GM12801 (cell line): ENCODE data around the gene APOL4.

Source experiments
- CTCF ChIP-seq: IDR thresholded peaks from one replicate; pipeline ENCODE4 v1.5.1; 2011; ENCODE audit warnings: control low read depth; ENCODE audit not compliant: insufficient read length; ENCODE audit errors: extremely low read depth

APOL4 gene

GRCh38 chr22:36234919-36235318 lies 33.3 kb upstream of the APOL4 start:
- TF ChIP-seq CTCF, result no peak

- no peak for TF ChIP-seq CTCF
These were observed 32.6 kb upstream of the APOL4 start for GRCh38 chr22:36234213-36234612.

- TF ChIP-seq CTCF, result no peak
These were observed 32.2 kb upstream of the APOL4 start for GRCh38 chr22:36233796-36234195.

GRCh38 chr22:36232715-36233401 lies 31.2 kb upstream of the APOL4 start:
- no peak for TF ChIP-seq CTCF

GRCh38 chr22:36228944-36229343 lies 27.3 kb upstream of the APOL4 start:
- no peak for TF ChIP-seq CTCF

- no peak for TF ChIP-seq CTCF
These were observed 26.2 kb upstream of the APOL4 start for GRCh38 chr22:36227806-36228205.

GRCh38 chr22:36227396-36227795 lies 25.8 kb upstream of the APOL4 start:
- no peak for TF ChIP-seq CTCF
